ENCODE measurements around the gene JAKMIP1.

JAKMIP1 gene

DNA sequence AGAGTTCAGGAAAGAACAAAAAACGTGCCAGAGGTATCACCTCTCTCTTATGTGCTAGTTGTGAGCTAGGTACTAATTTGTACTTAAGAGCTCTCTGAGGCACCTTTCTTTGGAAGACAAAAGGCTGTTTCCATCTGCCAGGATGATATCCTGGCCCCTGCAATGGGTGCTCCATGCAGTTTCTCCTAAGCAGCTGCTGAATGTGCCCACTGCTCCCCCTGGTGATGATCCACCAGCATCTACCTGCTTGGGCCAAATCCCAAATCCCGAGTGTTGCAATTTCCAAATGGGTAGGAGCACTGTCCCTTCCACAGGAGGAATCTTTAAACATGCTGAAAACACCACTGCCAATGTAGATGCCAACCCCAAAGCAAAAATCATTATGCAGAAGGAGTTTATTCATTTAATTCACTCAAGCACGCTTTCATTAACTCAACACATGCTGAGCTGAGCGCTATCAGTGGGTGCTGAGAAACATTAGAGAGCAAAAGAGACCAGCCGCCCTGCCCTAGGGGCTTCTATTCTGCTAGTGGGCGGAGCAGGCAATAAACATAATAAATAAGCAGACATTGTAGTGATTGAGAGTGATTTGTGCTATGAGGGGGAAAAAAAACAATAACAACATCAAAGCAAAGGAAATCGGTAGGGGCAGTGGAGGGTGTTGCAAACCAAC lies 112.5 kb downstream of the JAKMIP1 start:
- no peak for DNase-seq

DNA sequence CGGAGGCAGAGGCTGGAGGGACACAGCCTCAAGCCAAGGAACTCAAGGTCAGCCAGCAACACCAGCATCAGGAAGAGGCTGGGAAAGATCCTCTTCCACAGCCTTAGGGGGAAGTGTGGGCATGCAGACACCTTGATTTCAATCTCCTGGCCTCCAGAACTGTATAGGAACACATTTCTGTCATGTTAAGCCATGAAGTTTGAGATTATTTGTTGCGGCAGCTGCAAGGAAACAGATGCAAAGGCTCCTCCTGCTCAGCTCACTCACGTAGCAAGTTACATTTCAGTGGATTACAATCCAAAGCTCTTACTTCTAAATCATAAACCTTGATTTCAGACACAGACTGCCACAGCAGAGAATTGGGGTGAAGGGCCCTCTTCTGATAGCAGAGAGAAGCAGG lies 113.5 kb downstream of the JAKMIP1 start:
- no peak for DNase-seq

DNA sequence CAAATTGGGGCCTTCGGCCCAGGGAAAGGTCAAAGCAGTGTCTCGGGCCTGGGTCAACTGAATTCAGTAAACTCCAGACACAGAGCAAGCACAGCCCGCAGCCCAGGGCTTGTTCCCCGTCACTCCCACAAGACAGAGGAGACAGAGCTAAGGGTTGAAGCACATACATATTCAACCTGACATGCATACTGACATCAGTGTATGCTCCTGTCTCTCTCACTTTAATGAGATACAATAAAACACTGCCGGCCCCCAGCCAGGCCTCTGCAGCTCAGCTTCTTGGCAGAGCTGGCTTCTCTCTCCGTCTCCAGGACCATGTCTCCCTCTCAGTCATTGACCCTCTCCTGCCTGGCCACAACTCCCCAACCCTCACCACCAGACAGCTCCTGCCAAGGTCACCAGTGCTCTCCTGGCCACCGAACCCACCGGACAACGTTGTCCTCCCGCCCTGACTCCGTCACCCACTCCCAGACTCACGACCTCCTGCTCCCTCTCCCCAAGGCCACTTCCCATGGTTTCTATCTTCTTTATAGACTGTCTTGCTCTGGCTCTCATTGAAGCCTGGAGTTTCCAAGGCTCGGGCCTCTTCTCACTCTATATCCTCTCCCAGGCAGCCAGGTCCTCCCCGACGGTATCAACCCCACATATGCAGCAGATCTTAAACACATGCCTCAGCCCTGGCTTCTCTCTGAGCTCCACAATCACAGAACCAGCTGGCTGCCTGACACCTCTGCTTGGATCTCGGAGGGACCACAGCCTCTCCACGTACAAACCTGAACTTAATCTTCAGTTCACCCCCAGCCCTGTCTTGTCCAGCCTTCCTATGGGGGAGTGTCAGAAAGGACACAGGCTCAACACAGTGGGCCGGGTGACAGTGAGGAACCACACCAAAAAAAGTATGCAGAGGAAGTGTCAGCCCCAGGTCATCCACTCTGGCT lies 114.4 kb downstream of the JAKMIP1 start:
- no peak for DNase-seq

DNA sequence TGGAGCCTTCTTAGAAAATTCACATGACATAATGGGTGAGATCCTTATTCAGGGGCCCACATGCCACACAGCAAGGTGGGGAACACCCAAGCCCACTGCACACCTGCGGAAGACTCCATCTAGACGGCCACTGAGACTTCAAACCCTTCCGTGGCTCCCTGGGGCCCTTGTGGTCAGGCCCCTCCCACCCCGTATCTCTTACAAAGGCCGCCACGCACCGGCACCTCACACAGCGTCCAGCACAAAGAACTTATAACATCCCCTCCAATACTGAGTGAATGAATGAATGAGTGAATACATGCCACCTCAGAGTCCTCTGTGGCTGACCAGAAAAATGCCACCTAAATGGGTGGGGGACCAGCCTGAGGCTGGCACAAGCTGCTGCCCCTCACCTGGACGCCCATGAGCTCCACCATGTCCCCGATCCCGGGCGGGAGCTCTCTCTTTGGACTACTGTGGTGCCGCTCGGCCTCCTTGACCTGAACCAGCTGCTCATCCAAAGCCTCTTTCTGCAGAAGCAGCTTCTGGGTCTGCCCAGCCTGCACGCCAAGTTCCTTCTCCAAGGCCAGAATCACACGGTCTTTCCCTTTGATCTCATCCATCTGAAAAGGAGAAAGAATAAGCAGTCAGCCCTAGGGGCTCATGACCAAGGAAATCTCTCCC lies 115.2 kb downstream of the JAKMIP1 start:
- no peak for DNase-seq

DNA sequence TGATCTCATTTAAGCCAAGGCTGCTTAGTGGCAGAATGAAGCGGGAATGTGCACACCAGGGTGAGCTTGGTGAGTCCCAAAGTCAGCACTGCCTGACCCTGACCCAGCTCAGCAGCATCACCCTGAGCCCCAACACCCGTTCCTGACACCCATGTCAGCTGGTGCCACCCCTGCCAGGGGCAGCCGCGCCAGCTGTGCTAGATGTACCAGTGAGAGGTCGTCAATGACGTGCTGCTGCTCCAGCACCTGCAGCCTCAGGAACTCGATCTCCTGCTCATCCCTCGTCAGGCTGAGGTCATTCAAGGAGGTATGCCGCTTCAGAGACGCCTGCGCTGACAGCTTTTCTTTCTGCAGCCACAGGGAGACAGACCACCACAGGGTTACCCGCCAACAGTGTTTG lies 120.4 kb downstream of the JAKMIP1 start:
- DNase-seq = no peak

DNA sequence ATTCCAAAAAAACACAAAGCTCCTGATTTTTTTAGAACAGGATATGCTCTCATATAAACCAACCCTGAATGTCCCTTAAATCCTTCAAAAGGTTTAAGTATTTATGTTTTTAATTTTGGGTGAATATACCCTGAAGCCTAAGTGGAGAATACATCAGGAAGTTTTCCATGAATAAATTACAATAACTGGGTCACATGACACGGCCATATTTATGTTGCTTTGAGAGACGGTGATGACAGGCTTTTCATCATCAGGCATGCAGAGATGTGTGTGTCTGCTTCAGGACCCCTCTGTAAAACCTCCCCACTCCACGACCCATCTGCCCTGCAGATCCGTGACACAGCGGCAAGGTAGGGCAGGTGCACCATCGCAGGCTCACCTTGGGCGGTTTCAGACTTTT lies 121.8 kb downstream of the JAKMIP1 start:
- DNase-seq = no peak

DNA sequence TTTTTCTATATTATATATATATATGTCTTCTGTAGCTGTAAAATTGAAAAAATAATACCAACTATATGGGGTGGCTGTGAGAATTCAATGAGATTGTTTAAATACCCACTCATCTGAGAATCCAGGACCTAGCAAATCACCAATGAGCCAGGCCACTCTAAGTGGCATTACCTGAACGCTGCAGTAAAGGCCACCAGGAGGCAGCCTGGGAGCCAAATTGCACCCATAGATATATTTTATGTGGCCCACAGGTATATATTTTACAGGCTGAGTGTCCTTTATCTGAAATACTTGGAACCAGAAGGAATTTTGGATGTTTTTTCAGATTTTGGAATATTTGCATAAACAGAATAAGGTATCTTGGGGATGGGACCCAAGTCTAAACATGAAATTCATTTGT lies 124.0 kb downstream of the JAKMIP1 start:
- no peak for DNase-seq

DNA sequence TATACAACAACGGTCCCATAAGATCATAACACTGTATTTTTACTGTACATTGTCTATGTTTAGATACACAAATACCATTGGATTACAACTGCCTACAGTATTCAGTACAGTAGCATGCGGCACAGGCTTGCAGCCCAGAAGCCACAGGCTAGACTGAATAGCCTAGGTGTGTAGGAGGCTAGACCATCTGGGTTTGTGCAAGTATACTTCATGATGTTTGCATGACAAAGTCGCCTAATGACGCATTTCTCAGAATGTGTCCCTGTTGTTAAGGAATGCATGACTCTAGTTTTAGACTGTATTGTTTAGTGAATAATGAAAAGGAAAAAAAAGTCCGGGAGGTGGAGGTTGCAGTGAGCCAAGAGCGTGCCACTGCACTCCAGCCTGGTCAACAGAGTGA lies 125.6 kb downstream of the JAKMIP1 start:
- no peak for DNase-seq

DNA sequence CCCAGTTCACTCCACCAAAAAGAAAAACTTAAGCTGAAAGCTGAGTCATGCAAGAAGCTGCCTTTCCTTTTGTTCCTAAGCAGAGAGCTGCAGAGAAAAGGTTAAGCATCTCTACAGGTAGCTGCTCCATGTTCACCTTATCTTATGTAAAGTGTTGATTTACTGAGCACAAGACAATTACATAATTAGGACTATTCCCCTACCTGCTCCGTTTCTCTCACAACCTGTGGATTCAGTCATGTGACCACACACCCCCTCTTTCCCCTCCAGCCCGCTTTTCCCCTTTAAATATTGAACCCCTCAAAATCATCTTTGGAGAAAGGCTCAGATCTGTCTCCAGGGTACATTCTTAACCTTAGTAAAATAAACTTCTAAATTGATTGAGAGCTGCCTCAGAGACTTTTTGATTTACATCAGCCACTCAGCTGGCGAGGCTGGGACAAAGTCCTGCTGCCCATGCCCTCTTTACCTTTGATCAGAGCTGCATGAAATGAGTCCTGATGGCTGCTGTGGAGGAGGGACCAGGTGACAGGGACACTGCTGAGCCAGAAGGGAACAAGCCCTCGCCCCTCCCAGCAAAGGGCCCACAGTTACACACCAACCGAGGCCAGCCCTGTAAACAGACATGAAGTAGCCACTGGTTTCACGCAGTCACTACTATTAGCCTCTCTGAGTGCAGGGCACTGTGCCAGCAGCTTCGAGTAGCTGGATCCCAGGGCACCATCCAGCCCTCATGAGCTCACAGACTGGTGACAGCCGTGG lies 128.2 kb downstream of the JAKMIP1 start:
- DNase-seq = no peak

DNA sequence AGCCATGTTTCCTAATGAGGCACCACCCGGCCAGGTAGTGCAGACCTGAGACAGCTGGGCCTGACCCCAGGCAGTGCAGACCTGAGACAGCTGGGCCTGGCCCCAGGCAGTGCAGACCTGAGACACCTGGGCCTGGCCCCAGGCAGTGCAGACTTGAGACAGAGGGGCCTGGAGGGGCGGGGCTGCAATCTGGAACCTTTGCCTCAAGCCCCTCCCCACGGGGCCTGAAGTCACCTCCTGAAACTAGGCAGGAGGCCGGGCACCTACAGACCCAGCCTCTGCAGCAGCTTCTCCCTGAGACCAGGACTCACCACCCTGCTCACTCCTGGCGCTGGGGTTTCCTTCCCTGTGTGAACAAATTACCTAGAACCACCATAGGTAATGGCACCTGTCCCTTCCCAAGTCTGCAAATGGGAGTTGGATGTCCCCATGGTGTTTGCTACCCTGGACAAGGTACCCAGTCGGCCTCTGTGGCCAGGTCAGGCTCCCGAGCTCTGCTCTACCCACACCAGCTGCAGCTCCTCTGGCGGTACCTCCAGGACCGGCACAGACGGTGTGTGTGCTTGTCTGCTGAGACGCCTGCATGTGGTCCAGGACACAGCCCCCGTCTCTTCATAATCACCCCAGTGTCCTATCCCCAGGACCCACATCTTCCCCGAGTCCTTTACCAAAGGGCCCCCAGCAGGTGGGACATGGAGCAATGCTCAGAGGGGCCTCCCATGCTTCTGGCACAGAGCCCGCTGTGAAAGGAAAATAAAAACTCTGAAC lies 129.0 kb downstream of the JAKMIP1 start:
- DNase-seq = no peak

DNA sequence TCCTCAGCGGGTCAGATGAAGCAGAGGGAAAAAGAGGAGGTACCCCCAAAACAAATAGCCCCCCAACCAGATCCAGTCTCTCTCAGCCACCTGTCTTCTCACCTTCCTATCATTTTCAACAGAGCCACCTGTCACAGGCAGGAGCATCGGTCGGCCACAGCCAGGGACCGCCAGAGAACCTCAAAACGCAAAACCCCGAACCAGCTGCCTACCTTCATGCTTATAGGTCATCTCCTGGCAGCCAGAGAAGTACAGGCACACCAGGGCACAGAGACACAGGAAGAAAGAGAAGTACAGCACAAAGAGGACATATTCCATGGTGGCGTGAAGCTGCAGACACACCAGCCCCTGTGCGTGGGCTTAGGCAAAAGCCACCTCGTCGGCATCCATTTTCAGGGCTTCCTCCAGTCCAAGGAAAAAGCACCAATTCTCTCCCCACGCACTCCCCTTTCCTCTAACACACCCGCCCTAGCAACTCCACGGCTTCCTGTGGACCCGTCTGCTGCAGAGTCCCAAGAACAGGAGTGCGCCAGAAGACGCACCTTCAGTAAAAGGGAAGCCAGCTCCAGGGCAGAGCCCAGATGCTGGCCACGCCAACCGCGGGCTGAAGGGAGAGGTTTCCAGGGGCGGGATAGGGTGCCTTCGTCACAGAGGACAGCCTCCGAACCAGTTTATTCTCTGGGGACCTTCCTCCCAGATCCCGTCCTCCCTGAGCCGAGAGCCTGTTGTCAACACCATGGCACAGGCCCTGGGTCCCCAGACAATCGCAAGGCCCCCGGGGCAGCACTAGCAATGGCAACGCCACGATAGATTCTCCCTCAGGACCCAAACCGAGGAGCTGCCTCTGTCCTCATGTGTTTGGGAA lies 130.3 kb downstream of the JAKMIP1 start:
- DNase-seq = no peak

DNA sequence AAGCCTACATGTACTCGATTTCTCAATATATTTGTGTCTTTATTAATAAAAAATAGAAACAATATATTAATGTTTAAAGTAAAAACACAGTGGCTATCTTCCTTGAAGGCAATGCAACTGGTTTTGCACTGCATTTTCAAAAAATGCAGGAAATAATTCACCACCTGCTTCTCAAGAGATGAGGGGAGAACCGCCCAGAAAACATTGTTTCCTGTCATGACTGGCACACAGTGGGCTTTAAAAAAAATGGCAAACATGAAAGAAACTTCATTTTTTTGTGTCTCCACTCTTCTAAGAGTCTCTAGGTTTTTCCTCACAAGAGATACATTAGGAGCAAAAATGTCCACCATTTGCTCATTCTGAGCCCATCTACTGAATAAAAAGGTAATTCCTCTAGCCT lies 131.4 kb downstream of the JAKMIP1 start:
- no peak for DNase-seq

DNA sequence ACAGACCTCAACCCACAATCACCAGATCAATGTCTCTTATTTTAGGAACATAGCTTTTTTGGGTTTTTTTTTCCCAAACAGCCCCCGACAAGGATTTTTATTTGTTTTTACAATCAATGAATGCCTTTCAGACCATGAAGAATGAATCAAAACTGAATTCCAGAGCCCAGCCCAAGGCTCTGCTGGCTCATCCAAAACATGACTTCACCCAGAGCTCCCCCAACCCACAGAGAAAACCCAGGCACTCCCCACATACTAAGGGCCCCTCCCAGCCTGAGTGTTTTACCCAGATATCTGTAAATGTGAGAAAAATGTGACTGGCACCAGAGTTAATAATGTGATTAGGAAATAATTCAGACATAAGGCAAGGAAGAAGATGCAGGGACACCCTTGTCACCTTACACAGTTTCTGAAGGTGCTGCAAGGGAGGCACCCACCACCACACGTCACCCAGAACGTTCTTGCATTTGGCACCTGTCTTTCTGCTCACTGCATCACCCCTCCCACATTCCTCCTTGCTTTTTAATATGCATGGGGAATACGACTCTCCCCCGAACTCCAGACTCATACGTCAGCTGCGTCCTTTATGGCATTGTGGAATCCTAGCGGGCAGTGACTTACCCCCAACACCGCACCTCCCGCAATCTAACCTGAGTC lies 134.3 kb downstream of the JAKMIP1 start:
- no peak for DNase-seq

DNA sequence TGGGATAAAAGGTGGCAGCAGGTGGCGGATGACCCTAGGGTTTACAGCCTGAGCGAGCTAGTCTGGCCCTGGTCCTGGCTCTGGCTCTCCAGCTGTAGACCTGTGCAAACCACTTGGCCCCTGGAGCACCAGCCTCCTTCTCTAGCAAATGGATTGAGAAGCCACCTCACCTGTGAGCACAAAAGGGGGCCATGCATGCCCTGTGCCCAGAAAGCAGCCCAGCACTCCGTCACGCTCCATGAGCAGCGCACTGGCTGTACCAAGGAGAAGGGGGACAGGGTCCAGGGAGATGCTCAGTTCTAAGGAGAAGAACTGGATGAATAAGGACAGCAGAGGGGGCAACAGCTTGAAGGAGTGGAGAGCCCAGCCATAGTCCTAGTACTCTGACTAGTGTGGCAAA lies 135.2 kb downstream of the JAKMIP1 start:
- DNase-seq = no peak

DNA sequence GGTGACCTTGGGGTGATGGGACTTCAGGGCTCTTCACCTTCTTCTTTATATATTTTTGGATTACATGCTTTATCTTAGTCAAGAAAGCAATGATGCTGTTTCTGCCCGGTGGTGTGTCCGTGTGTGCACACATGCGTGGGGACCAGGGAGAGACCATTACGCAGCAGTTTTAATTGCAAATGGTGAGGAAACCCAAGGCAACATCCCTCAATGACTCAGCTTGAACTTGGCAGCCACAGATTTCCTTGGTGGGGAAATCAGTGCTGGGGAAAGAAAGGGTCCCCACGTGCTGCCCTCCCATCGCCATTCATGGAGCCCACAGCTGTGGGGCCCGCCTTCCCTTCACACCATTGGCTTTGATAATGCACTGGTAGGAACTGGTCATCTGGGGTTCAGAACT lies 136.0 kb downstream of the JAKMIP1 start:
- DNase-seq = no peak

DNA sequence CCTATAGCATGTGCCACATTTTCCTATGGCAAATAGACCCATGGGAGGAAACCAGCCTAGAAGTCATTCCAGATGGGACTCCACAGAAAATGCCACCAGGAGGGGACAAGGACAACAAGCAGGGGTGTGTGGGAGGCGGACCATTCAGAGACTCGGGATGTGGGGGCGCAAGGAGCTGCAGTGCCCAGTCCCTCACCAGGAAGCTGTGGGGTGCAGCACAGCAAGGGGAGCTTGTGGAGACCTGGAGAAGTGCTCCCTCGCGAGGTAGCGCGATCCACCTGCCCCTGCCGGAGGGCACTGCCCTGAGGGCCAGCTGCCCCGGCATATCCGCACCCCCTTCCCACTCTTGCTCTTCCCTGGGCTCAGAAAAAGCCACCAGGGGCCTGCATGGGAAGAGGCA lies 136.7 kb downstream of the JAKMIP1 start:
- no peak for DNase-seq

DNA sequence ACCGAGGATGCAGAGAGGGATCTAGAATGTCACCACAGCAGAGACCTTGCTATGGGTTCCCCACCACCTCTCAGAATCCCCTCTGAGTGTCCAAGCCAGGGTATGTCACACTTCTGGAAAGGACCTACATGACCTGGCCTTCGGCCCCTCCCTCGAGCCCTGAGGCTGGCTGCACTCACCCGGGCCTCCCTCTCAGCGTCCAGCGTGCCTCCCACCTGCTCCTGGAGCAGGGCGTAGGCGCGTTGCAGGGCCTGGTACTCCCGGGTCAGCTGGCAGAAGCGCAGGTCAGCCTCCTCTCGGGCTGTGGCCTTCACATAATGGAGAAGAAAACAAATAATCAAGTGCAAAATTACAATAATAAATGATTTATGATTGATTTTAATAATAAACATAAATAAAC lies 138.2 kb downstream of the JAKMIP1 start:
- no peak for DNase-seq

DNA sequence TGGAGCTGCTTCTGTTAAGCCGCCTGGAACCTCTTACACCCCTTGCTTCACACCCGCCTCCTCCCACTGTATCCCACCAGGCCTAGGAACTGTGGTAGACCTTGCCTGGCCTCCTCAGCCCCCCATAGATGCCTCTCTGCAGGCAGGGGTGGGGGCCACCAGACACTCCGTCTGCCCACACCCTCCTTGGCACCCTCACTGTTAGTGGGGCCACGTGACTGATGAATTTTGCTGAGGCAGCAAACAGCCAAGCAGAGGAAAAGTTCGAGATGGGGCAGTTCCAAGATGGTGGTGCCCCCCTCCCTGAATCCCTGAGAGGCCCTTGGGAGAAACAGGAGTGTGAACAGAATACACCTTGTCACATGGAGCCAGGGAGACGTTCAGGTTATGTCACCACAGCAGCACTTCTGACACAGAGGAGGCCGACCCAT lies 141.0 kb downstream of the JAKMIP1 start:
- no peak for DNase-seq

DNA sequence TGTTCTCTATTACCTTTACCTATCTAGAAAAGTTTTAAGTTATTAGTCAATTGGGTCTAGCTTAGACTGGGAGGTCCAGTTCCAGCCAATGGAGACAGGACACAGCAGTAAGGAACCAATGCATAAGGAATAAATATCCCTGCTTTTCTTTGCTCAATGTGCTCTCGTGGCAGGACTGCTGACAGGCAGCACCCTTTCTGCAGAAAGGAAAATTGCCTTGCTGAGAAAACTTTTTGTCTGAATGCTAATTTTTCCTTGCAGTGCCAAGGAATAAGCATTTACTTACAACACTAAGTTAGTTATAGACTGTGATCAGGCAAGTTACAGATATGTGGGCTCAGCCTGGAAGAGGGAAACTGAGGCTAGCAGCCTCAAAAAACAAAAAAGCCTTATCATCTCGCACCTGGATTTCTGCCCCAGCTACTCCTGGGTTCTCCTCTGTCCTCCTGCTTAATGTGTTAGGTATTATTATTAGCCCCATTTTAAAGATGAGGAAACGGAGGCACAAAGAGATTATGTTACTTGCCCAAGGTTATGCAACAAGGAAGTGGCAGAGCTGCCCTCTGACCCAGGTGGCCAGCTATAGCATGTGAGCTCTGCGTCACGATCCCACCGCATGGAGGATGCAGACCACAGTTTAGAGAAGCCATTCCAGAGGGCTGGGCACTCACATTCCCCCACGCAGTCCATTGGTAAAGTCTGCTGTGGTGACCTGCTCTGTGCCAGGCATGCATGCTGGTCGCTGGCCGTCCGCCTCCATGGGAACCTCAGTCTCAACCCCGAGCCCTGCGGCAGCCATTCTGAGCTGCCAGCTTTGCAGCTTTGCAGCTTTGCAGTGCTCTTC lies 141.6 kb downstream of the JAKMIP1 start:
- DNase-seq = no peak
